Endothelial cell of umbilical vein (primary cell): ENCODE results near the gene ASRGL1. TPM values are rescaled to one million over a fixed set of nuclear protein-coding genes. Genes with fewer than 3 reads are reported as not detected.

Experiments
- BruUV-seq: library from RNA; stranded (reverse); fragments of 400-500 nt; replicated peaks from 2 replicates; lab custom pipeline; 2021; lab: Mats Ljungman, UMichigan
- CTCF ChIA-PET: fragments of 300-600, 350-600 bp; sonication (Branson Sonifier 250); formaldehyde crosslinking; loops from one replicate; lab custom pipeline; 2021; ENCODE audit warnings: antibody characterized with exemption, inconsistent platforms; lab: Charles Lee
- POLR2A ChIA-PET: fragments of 300-600, 350-600 bp; sonication (Branson Sonifier 250); formaldehyde crosslinking; loops from one replicate; lab custom pipeline; 2021; ENCODE audit warnings: antibody characterized with exemption, inconsistent platforms; lab: Charles Lee
- DNase-seq: peaks from one replicate; pipeline ENCODE4 v3.0.0-alpha.2; 2011; ENCODE audit warnings: low read depth, low spot score
- FAIRE-seq: peaks from 2 replicates; lab custom pipeline; 2011; peaks lifted over from hg19 to GRCh38; lab: Jason Lieb, UNC
- H2AFZ ChIP-seq: 2 replicates; pipeline ENCODE4 v1.6.0; 2012; ENCODE audit warnings: low read depth, low read length, control low read depth, inconsistent platforms
- H3K27ac ChIP-seq: 2 replicates; pipeline ENCODE4 v1.5.1; 2011; ENCODE audit warnings: low read depth, mild to moderate bottlenecking, control low read depth, low read length, moderate library complexity; ENCODE audit not compliant: insufficient read depth
- H3K27me3 ChIP-seq, 2 experiments: 2 replicates each; pipeline versions ENCODE4 v1.6.0 to v1.6.1; 2011; ENCODE audit warnings: low read length in 2 of 2, mixed read lengths in 1 of 2; ENCODE audit not compliant: control insufficient read depth in 2 of 2, insufficient read depth in 2 of 2
- H3K36me3 ChIP-seq, 2 experiments: 2 replicates in 1 of 2; 3 replicates in 1 of 2; pipeline ENCODE4 v1.5.1; 2011; ENCODE audit warnings: low read length in 2 of 2, mild to moderate bottlenecking in 1 of 2, moderate library complexity in 1 of 2; ENCODE audit not compliant: control insufficient read depth in 2 of 2, insufficient read depth in 2 of 2; ENCODE audit errors: extremely low read depth in 1 of 2
- H3K4me1 ChIP-seq: 3 replicates; pipeline ENCODE4 v1.5.1; 2011; ENCODE audit warnings: mild to moderate bottlenecking, low read length; ENCODE audit not compliant: control insufficient read depth, insufficient read depth; ENCODE audit errors: extremely low read depth
- H3K4me2 ChIP-seq: 2 replicates; pipeline ENCODE4 v1.6.1; 2011; ENCODE audit warnings: low read length, control low read depth, mixed read lengths; ENCODE audit not compliant: insufficient read depth
- H3K4me3 ChIP-seq, 3 experiments: fragments of 200-600 bp in 1 of 3; sonication (generic), shearing (Covaris generic) in 1 of 3; replicated peaks in 1 of 3; 2 replicates each; pipeline ENCODE4 v1.5.1; 2011 to 2016; ENCODE audit warnings: control low read depth in 3 of 3, low read length in 3 of 3, mild to moderate bottlenecking in 2 of 3, inconsistent platforms in 1 of 3, low read depth in 1 of 3, moderate library complexity in 1 of 3; ENCODE audit not compliant: insufficient read depth in 1 of 3
- H3K79me2 ChIP-seq: 2 replicates; pipeline ENCODE4 v1.6.0; 2012; ENCODE audit warnings: low read length, inconsistent platforms; ENCODE audit not compliant: control insufficient read depth, insufficient read depth
- H3K9ac ChIP-seq: replicated peaks from 2 replicates; pipeline ENCODE3; 2011; ENCODE audit warnings: low read length, control low read depth; ENCODE audit not compliant: insufficient read depth; ENCODE audit errors: extremely low read depth
- H3K9me1 ChIP-seq: replicated peaks from 3 replicates; pipeline ENCODE4 v1.6.0; 2011; ENCODE audit warnings: mild to moderate bottlenecking, low read length; ENCODE audit not compliant: control insufficient read depth, insufficient read depth; ENCODE audit errors: extremely low read depth
- H3K9me3 ChIP-seq: replicated peaks from 2 replicates; pipeline ENCODE4 v1.5.1; 2012; ENCODE audit warnings: low read length, inconsistent platforms; ENCODE audit not compliant: control insufficient read depth, insufficient read depth
- H4K20me1 ChIP-seq: replicated peaks from 2 replicates; pipeline ENCODE3; 2011; ENCODE audit warnings: mild to moderate bottlenecking, low read length; ENCODE audit not compliant: control insufficient read depth, insufficient read depth; ENCODE audit errors: extremely low read depth
- EZH2 ChIP-seq: IDR thresholded peaks from 2 replicates; pipeline ENCODE4 v1.6.1; 2012; ENCODE audit warnings: borderline replicate concordance, low read depth, mild to moderate bottlenecking, moderate library complexity, low read length, inconsistent platforms; ENCODE audit not compliant: severe bottlenecking
- FOS ChIP-seq: IDR thresholded peaks from 2 replicates; pipeline ENCODE4 v1.6.1; 2011; ENCODE audit warnings: mild to moderate bottlenecking, low read length, moderate library complexity, borderline replicate concordance; ENCODE audit not compliant: insufficient read depth
- GATA2 ChIP-seq: IDR thresholded peaks from 2 replicates; pipeline ENCODE4 v1.7.0; 2011; ENCODE audit warnings: low read depth, mild to moderate bottlenecking, moderate library complexity, mixed read lengths, low read length; ENCODE audit not compliant: insufficient read length, insufficient read depth
- JUN ChIP-seq: IDR thresholded peaks from 2 replicates; pipeline ENCODE4 v1.6.1; 2011; ENCODE audit warnings: borderline replicate concordance, low read depth; ENCODE audit not compliant: insufficient read length, insufficient read depth
- MYC ChIP-seq: IDR thresholded peaks from one replicate; pipeline ENCODE4 v1.6.1; 2011; ENCODE audit warnings: mild to moderate bottlenecking, low read depth, low read length
- POLR2A ChIP-seq: IDR thresholded peaks from 2 replicates; pipeline ENCODE4 v1.6.1; 2012; ENCODE audit warnings: low read depth, mild to moderate bottlenecking, control low read depth, low read length
- POLR2AphosphoS5 ChIP-seq: IDR thresholded peaks from 2 replicates; pipeline ENCODE4 v1.6.1; 2012; ENCODE audit warnings: low read depth, mild to moderate bottlenecking, control low read depth, low read length, moderate library complexity; ENCODE audit not compliant: insufficient read depth
- dilution Hi-C: fragments of 300-500 bp; cut with MboI; formaldehyde crosslinking; loops from one replicate; pipeline ENCODE4 v1.15.0; 2019; ENCODE audit warnings: low sequenced_read_pairs; ENCODE audit not compliant: extremely low pct_ligation_motif_present
- intact Hi-C: fragments of 100-400 bp; cut with micrococcal nuclease; formaldehyde crosslinking; loops from one replicate; pipeline ENCODE4 v1.10.0; 2022
- polyA plus RNA-seq, 4 experiments: library from polyadenylated mRNA; depleted of rRNA in 3 of 4; stranded (reverse) in 3 of 4; unstranded in 1 of 4; fragments of >200 nt; gene quantifications; 2 replicates each; pipeline versions ENCODE4 v1.2.1 to v1.2.3, GENCODE V29; 2011 to 2012; ENCODE audit warnings: missing spikeins in 1 of 4
- total RNA-seq: library from RNA; stranded (reverse); gene quantifications from 2 replicates; pipeline ENCODE4 v1.2.3, GENCODE V29; 2021
- TF ChIP-seq, protein P1 (sequence below): IDR thresholded peaks from 2 replicates; pipeline ENCODE4 v1.6.1; 2011; ENCODE audit not compliant: insufficient read depth, insufficient read length
- TF ChIP-seq, protein P2 (sequence below), 2 donors: IDR thresholded peaks; 1 replicate in 1 of 2; 2 replicates in 1 of 2; pipeline ENCODE4 v1.5.1; 2011; ENCODE audit warnings: low read length in 2 of 2, mild to moderate bottlenecking in 2 of 2, moderate library complexity in 2 of 2, control low read depth in 1 of 2, inconsistent platforms in 1 of 2, low read depth in 1 of 2; ENCODE audit not compliant: insufficient read depth in 1 of 2; ENCODE audit errors: extremely low read depth in 1 of 2

Gene ASRGL1
- total and polyA plus RNA-seq, 2 donors (not counting 3 experiments of a cell fraction or from before 2014, with no cell fraction given) = 33.1 to 36.0 TPM

DNA sequence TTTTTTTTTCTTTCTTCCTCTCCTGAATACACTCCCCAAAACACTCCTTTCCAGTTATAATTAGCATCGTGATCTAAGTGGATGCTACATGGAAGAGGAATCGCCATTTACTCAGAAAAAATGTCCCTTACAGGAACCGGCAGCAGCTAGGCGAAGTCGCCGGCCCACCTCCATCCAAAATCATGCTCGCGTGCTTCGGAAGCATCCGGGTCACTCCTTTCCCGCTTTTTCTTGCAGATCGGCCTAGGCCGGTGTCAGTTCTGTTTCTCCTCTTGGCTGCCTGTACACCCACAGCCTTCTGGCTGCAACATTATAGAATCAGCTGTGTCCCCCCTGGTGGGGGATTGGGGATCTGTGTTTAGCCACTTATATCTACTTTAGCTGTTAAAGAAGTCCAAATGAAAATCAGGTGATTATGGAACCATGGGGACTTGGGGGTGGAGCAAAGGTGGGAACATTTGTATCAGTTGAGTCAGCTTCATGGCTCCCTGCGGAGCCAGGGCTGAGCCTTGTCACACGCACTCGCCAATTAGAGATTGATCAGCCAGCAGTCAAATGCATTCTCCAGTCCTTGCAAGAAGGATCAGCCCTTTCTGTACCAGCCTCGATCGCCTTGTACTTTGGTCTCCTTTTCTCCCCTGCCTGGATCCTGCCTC is 36.3 kb downstream of the ASRGL1 start:
- H3K27ac ChIP-seq = no peak overlapping the region
- no peaks in the 10 kb centered on the region for H3K4me1 ChIP-seq
- no peaks in the 10 kb centered on the region for H3K9me3 ChIP-seq
- peak; percentile 15 for FAIRE-seq
- TF ChIP-seq, protein P1, sequence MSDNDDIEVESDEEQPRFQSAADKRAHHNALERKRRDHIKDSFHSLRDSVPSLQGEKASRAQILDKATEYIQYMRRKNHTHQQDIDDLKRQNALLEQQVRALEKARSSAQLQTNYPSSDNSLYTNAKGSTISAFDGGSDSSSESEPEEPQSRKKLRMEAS = no peak
- TF ChIP-seq MYC (no peak), GATA2 (no peak), JUN (no peak), POLR2A (no peak), POLR2AphosphoS5 (no peak), FOS (no peak), EZH2 (no peak)
- TF ChIP-seq, protein P2, sequence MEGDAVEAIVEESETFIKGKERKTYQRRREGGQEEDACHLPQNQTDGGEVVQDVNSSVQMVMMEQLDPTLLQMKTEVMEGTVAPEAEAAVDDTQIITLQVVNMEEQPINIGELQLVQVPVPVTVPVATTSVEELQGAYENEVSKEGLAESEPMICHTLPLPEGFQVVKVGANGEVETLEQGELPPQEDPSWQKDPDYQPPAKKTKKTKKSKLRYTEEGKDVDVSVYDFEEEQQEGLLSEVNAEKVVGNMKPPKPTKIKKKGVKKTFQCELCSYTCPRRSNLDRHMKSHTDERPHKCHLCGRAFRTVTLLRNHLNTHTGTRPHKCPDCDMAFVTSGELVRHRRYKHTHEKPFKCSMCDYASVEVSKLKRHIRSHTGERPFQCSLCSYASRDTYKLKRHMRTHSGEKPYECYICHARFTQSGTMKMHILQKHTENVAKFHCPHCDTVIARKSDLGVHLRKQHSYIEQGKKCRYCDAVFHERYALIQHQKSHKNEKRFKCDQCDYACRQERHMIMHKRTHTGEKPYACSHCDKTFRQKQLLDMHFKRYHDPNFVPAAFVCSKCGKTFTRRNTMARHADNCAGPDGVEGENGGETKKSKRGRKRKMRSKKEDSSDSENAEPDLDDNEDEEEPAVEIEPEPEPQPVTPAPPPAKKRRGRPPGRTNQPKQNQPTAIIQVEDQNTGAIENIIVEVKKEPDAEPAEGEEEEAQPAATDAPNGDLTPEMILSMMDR (IDR thresholded peaks at IDR 0.05; ENCODE audit: extremely low read depth in 1 of 2, insufficient read depth in 1 of 2, low read depth in 1 of 2, low read length in 2 of 2) = no peak
- ChIA-PET POLR2A (no interaction called here), CTCF (interaction anchor here (1.0 to 3.3 kb wide), 2 partner anchors 33 to 63 kb away, joined by 3 to 13 read pairs; no protein-coding TSS in a partner anchor)
- DNase-seq = no peak
- H3K36me3 ChIP-seq = no peaks in the 10 kb centered on the region
- dilution Hi-C loops (no loop called here), intact Hi-C loops (no loop called here)
- H3K27me3 ChIP-seq = no peaks in the 10 kb centered on the region
- no peaks in the 10 kb centered on the region for H3K9me1 ChIP-seq
- H2AFZ ChIP-seq = no peak overlapping the region
- no peak overlapping the region for H3K9ac ChIP-seq
- H4K20me1 ChIP-seq = no peaks in the 10 kb centered on the region
- no peaks in the 10 kb centered on the region for H3K79me2 ChIP-seq
- no TSS peak for BruUV-seq
- H3K4me2 ChIP-seq = no peak overlapping the region
- H3K4me3 ChIP-seq = no peak overlapping the region
